Measurements from ENCODE around the gene ROR1. TPM values are rescaled to one million over a fixed set of nuclear protein-coding genes. Genes with fewer than 3 reads are reported as not detected.

Gene ROR1
- total and polyA plus RNA-seq, 9 of the 15 experiments (the other 6 are each of a cell fraction or from before 2014, with no cell fraction given) = 0.02 TPM; not detected in 8

DNA sequence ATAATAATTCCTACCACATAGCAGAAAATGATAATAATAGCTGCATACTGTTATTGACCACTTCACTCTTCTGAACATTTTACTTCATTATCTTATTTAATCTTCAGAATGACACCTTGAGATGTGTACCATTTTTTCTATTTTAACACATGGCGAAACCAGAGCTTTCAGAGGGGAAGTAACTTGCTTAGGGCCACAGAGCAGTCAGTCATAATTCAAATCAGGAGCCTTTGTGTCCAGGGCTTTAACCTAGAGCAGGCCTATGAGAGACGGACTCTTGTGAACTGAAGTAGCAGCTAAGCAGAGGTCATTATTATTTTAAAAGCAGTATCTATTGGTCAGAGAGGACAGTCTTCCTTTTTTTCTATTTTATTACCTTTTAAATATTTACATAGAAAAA lies 114.0 kb downstream of the ROR1 start:
- Histone ChIP-seq H3K4me3 (no peak overlapping the region), H3K27ac (ENCODE audit: extremely low read depth, low read depth, low read length) (no peak overlapping the region), H3K9me3 (replicated peaks; ENCODE audit: control insufficient read depth, insufficient read depth, low read depth, low read length) (no peaks in the 10 kb centered on the region), H3K4me2 (ENCODE audit: insufficient read depth, low read length) (no peak overlapping the region), H3K27me3 (ENCODE audit: control insufficient read depth in 2 of 2, insufficient read depth in 2 of 2, low read length in 2 of 2) (no peaks in the 10 kb centered on the region; a peak in 1 of 5 replicates), H3K9me1 (ENCODE audit: control insufficient read depth, insufficient read depth, low read length) (no peaks in the 10 kb centered on the region), H3K9ac (ENCODE audit: insufficient read depth in 1 of 2, low read depth in 2 of 2, low read length in 2 of 2) (no peak overlapping the region), H2AFZ (ENCODE audit: low read depth, low read length) (no peak overlapping the region), H3K36me3 (ENCODE audit: control insufficient read depth, insufficient read depth, low read length) (no peaks in the 10 kb centered on the region), H3K79me2 (ENCODE audit: control insufficient read depth, insufficient read depth, low read length) (no peaks in the 10 kb centered on the region), H3K4me1 (replicated peaks in 1 of 2; ENCODE audit: control insufficient read depth in 2 of 2, insufficient read depth in 2 of 2, low read length in 2 of 2) (no peaks in the 10 kb centered on the region), H4K20me1 (replicated peaks; ENCODE audit: control insufficient read depth, insufficient read depth, low read length) (no peaks in the 10 kb centered on the region)
- FAIRE-seq = no peak
- no peak for DNase-seq (ENCODE audit: extremely low read depth in 1 of 4, low spot score in 3 of 4)
- CTCF ChIA-PET (ENCODE audit: low intra/inter-chr PET ratio) = no interaction called here
- in situ Hi-C loops (cut with MboI) (no loop called here), intact Hi-C loops (cut with micrococcal nuclease) (no loop called here)
- ATAC-seq = no peak
- POLR2A ChIA-PET = no interaction called here
- 0% methylated on average over 2 of the region's 2 CpGs for WGBS (ENCODE audit: insufficient coverage, low coverage, missing lambda C conversion rate)
- no TSS peak for BruUV-seq (replicated peaks)
- TF ChIP-seq GATAD2A (IDR thresholded peaks at IDR 0.05) = no peak
- TF ChIP-seq MED1 (CRISPR knock-in tag; IDR thresholded peaks at IDR 0.05; ENCODE audit: borderline replicate concordance) = no peak
- TF ChIP-seq, protein P1, sequence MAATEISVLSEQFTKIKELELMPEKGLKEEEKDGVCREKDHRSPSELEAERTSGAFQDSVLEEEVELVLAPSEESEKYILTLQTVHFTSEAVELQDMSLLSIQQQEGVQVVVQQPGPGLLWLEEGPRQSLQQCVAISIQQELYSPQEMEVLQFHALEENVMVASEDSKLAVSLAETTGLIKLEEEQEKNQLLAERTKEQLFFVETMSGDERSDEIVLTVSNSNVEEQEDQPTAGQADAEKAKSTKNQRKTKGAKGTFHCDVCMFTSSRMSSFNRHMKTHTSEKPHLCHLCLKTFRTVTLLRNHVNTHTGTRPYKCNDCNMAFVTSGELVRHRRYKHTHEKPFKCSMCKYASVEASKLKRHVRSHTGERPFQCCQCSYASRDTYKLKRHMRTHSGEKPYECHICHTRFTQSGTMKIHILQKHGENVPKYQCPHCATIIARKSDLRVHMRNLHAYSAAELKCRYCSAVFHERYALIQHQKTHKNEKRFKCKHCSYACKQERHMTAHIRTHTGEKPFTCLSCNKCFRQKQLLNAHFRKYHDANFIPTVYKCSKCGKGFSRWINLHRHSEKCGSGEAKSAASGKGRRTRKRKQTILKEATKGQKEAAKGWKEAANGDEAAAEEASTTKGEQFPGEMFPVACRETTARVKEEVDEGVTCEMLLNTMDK (IDR thresholded peaks at IDR 0.05; ENCODE audit: borderline replicate concordance, insufficient read depth, low read depth, low read length, poor library complexity, severe bottlenecking) = no peak
- TF ChIP-seq, protein P2, sequence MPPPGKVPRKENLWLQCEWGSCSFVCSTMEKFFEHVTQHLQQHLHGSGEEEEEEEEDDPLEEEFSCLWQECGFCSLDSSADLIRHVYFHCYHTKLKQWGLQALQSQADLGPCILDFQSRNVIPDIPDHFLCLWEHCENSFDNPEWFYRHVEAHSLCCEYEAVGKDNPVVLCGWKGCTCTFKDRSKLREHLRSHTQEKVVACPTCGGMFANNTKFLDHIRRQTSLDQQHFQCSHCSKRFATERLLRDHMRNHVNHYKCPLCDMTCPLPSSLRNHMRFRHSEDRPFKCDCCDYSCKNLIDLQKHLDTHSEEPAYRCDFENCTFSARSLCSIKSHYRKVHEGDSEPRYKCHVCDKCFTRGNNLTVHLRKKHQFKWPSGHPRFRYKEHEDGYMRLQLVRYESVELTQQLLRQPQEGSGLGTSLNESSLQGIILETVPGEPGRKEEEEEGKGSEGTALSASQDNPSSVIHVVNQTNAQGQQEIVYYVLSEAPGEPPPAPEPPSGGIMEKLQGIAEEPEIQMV (tag; conservative IDR thresholded peaks at IDR 0.05; ENCODE audit: low read depth) = no peak
- TF ChIP-seq CAMTA2 (CRISPR knock-in tag; conservative IDR thresholded peaks at IDR 0.05) = no peak
- TF ChIP-seq MBD2 (IDR thresholded peaks at IDR 0.05; ENCODE audit: borderline replicate concordance, low read depth) = no peak
- TF ChIP-seq, protein P3, sequence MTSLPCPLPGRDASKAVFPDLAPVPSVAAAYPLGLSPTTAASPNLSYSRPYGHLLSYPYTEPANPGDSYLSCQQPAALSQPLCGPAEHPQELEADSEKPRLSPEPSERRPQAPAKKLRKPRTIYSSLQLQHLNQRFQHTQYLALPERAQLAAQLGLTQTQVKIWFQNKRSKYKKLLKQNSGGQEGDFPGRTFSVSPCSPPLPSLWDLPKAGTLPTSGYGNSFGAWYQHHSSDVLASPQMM (CRISPR knock-in tag; IDR thresholded peaks at IDR 0.05) = no peak
- TF ChIP-seq, protein P4, sequence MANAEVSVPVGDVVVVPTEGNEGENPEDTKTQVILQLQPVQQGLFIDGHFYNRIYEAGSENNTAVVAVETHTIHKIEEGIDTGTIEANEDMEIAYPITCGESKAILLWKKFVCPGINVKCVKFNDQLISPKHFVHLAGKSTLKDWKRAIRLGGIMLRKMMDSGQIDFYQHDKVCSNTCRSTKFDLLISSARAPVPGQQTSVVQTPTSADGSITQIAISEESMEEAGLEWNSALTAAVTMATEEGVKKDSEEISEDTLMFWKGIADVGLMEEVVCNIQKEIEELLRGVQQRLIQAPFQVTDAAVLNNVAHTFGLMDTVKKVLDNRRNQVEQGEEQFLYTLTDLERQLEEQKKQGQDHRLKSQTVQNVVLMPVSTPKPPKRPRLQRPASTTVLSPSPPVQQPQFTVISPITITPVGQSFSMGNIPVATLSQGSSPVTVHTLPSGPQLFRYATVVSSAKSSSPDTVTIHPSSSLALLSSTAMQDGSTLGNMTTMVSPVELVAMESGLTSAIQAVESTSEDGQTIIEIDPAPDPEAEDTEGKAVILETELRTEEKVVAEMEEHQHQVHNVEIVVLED (CRISPR knock-in tag; IDR thresholded peaks at IDR 0.05) = no peak
- TF ChIP-seq NFXL1 (CRISPR knock-in tag; IDR thresholded peaks at IDR 0.05) = no peak
- no peak for TF ChIP-seq MYC (IDR thresholded peaks at IDR 0.05; ENCODE audit: low read depth, low read length)
- TF ChIP-seq MYC (CRISPR knock-in tag; IDR thresholded peaks at IDR 0.05; ENCODE audit: borderline replicate concordance, low read depth) = no peak
- TF ChIP-seq ILK (tag; IDR thresholded peaks at IDR 0.05; ENCODE audit: borderline replicate concordance, low read depth) = no peak
- TF ChIP-seq, protein P5, sequence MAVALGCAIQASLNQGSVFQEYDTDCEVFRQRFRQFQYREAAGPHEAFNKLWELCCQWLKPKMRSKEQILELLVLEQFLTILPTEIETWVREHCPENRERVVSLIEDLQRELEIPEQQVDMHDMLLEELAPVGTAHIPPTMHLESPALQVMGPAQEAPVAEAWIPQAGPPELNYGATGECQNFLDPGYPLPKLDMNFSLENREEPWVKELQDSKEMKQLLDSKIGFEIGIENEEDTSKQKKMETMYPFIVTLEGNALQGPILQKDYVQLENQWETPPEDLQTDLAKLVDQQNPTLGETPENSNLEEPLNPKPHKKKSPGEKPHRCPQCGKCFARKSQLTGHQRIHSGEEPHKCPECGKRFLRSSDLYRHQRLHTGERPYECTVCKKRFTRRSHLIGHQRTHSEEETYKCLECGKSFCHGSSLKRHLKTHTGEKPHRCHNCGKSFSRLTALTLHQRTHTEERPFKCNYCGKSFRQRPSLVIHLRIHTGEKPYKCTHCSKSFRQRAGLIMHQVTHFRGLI (CRISPR knock-in tag; IDR thresholded peaks at IDR 0.05) = no peak
- no peak for TF ChIP-seq SREBF1 (IDR thresholded peaks at IDR 0.05; ENCODE audit: borderline replicate concordance, low read depth, low read length)
